Measurements from ENCODE around the gene LENEP.

LENEP gene

GRCh38 chr1:154952664-154953063 lies 40.7 kb upstream of the LENEP start:
- no peak for DNase-seq (ENCODE audit: insufficient read length, low spot score)
- FAIRE-seq: no peak
- TF ChIP-seq PAX5 (IDR thresholded peaks at IDR 0.05; ENCODE audit: insufficient read depth, low read length, severe bottlenecking) (no peak), POLR2A (IDR thresholded peaks at IDR 0.05; ENCODE audit: low read depth, low read length) (no peak), TAF1 (IDR thresholded peaks at IDR 0.05; ENCODE audit: low read depth, low read length) (no peak), POLR2AphosphoS5 (IDR thresholded peaks at IDR 0.05; ENCODE audit: low read depth, low read length) (no peak), SPI1 (IDR thresholded peaks at IDR 0.05; ENCODE audit: low read depth, low read length) (no peak), POU2F2 (IDR thresholded peaks at IDR 0.05; ENCODE audit: low read depth, low read length) (no peak)

- TF ChIP-seq POLR2AphosphoS5 (IDR thresholded peaks at IDR 0.05; ENCODE audit: low read depth, low read length) (no peak), SPI1 (IDR thresholded peaks at IDR 0.05; ENCODE audit: low read depth, low read length) (no peak), POLR2A (IDR thresholded peaks at IDR 0.05; ENCODE audit: low read depth, low read length) (no peak), TAF1 (IDR thresholded peaks at IDR 0.05; ENCODE audit: low read depth, low read length) (no peak), POU2F2 (IDR thresholded peaks at IDR 0.05; ENCODE audit: low read depth, low read length) (no peak), PAX5 (IDR thresholded peaks at IDR 0.05; ENCODE audit: insufficient read depth, low read length, severe bottlenecking) (no peak)
- DNase-seq (ENCODE audit: insufficient read length, low spot score): no peak
- FAIRE-seq: no peak
These were observed 39.8 kb upstream of the LENEP start for GRCh38 chr1:154953611-154954038.

GRCh38 chr1:154954541-154954940 lies 38.8 kb upstream of the LENEP start:
- TF ChIP-seq TAF1 (IDR thresholded peaks at IDR 0.05; ENCODE audit: low read depth, low read length): no peak
- no peak for TF ChIP-seq POLR2A (IDR thresholded peaks at IDR 0.05; ENCODE audit: low read depth, low read length)
- peak; percentile 29; the same call in 1 of the 2 replicates for TF ChIP-seq SPI1 (IDR thresholded peaks at IDR 0.05; ENCODE audit: low read depth, low read length)
- TF ChIP-seq POU2F2 (IDR thresholded peaks at IDR 0.05; ENCODE audit: low read depth, low read length): no peak
- no peak for TF ChIP-seq PAX5 (IDR thresholded peaks at IDR 0.05; ENCODE audit: insufficient read depth, low read length, severe bottlenecking)
- no peak for TF ChIP-seq POLR2AphosphoS5 (IDR thresholded peaks at IDR 0.05; ENCODE audit: low read depth, low read length)
- FAIRE-seq (no peak), DNase-seq (ENCODE audit: insufficient read length, low spot score) (no peak)

GRCh38 chr1:154955039-154955717 lies 38.2 kb upstream of the LENEP start:
- peak; percentile 66 for FAIRE-seq
- peak; percentile 56 for DNase-seq (ENCODE audit: insufficient read length, low spot score)
- no peak for TF ChIP-seq POU2F2 (IDR thresholded peaks at IDR 0.05; ENCODE audit: low read depth, low read length)
- TF ChIP-seq SPI1 (IDR thresholded peaks at IDR 0.05; ENCODE audit: low read depth, low read length): peak; percentile 69

- TF ChIP-seq POLR2A (IDR thresholded peaks at IDR 0.05; ENCODE audit: low read depth, low read length) (no peak; the same call in 1 of the 2 replicates), PAX5 (IDR thresholded peaks at IDR 0.05; ENCODE audit: insufficient read depth, low read length, severe bottlenecking) (no peak), POU2F2 (IDR thresholded peaks at IDR 0.05; ENCODE audit: low read depth, low read length) (no peak), TAF1 (IDR thresholded peaks at IDR 0.05; ENCODE audit: low read depth, low read length) (no peak), POLR2AphosphoS5 (IDR thresholded peaks at IDR 0.05; ENCODE audit: low read depth, low read length) (no peak), SPI1 (IDR thresholded peaks at IDR 0.05; ENCODE audit: low read depth, low read length) (no peak)
- peak; percentile 84 for DNase-seq (ENCODE audit: insufficient read length, low spot score)
- FAIRE-seq: peak; percentile 84
These were observed 37.5 kb upstream of the LENEP start, which contains the start of gene PBXIP1 for GRCh38 chr1:154955718-154956543. TSS of gene PBXIP1 (minus strand) at chr1:154956099. CDS start at chr1:154953721, 2,378 bp downstream.

GRCh38 chr1:154956544-154956941 lies 36.8 kb upstream of the LENEP start:
- no peak for DNase-seq (ENCODE audit: insufficient read length, low spot score)
- no peak for TF ChIP-seq POLR2AphosphoS5 (IDR thresholded peaks at IDR 0.05; ENCODE audit: low read depth, low read length)
- TF ChIP-seq POU2F2 (IDR thresholded peaks at IDR 0.05; ENCODE audit: low read depth, low read length): no peak
- no peak for TF ChIP-seq SPI1 (IDR thresholded peaks at IDR 0.05; ENCODE audit: low read depth, low read length)
- no peak for TF ChIP-seq PAX5 (IDR thresholded peaks at IDR 0.05; ENCODE audit: insufficient read depth, low read length, severe bottlenecking)
- TF ChIP-seq TAF1 (IDR thresholded peaks at IDR 0.05; ENCODE audit: low read depth, low read length): no peak
- TF ChIP-seq POLR2A (IDR thresholded peaks at IDR 0.05; ENCODE audit: low read depth, low read length): no peak
- FAIRE-seq: no peak

GRCh38 chr1:154957091-154957657 lies 36.2 kb upstream of the LENEP start:
- FAIRE-seq (no peak), DNase-seq (ENCODE audit: insufficient read length, low spot score) (no peak)
- TF ChIP-seq SPI1 (IDR thresholded peaks at IDR 0.05; ENCODE audit: low read depth, low read length) (no peak), POLR2A (IDR thresholded peaks at IDR 0.05; ENCODE audit: low read depth, low read length) (no peak), TAF1 (IDR thresholded peaks at IDR 0.05; ENCODE audit: low read depth, low read length) (no peak), POLR2AphosphoS5 (IDR thresholded peaks at IDR 0.05; ENCODE audit: low read depth, low read length) (no peak), POU2F2 (IDR thresholded peaks at IDR 0.05; ENCODE audit: low read depth, low read length) (no peak), PAX5 (IDR thresholded peaks at IDR 0.05; ENCODE audit: insufficient read depth, low read length, severe bottlenecking) (no peak)

GRCh38 chr1:154958036-154958435 lies 35.4 kb upstream of the LENEP start:
- DNase-seq (ENCODE audit: insufficient read length, low spot score): no peak
- TF ChIP-seq POU2F2 (IDR thresholded peaks at IDR 0.05; ENCODE audit: low read depth, low read length) (no peak), PAX5 (IDR thresholded peaks at IDR 0.05; ENCODE audit: insufficient read depth, low read length, severe bottlenecking) (no peak), POLR2A (IDR thresholded peaks at IDR 0.05; ENCODE audit: low read depth, low read length) (no peak), SPI1 (IDR thresholded peaks at IDR 0.05; ENCODE audit: low read depth, low read length) (no peak), POLR2AphosphoS5 (IDR thresholded peaks at IDR 0.05; ENCODE audit: low read depth, low read length) (no peak), TAF1 (IDR thresholded peaks at IDR 0.05; ENCODE audit: low read depth, low read length) (no peak)
- no peak for FAIRE-seq

Measured in GM12891 (cell line).